Stomach smooth muscle (tissue), 2 donors: ENCODE results near the gene IGHMBP2.

Source experiments
- H3K27ac ChIP-seq: one replicate; pipeline ENCODE4 v1.7.0; 2013; ENCODE audit warnings: mild to moderate bottlenecking, low read length, inconsistent platforms
- H3K27me3 ChIP-seq, 2 donors: one replicate each; pipeline ENCODE4 v1.7.0; 2013; ENCODE audit warnings: low read length in 2 of 2; ENCODE audit not compliant: insufficient read depth in 2 of 2, control insufficient read depth in 1 of 2
- H3K36me3 ChIP-seq, 2 donors: one replicate each; pipeline ENCODE4 v1.7.0; 2013; ENCODE audit warnings: low read length in 2 of 2; ENCODE audit not compliant: control insufficient read depth in 2 of 2, insufficient read depth in 2 of 2
- H3K4me1 ChIP-seq: one replicate; pipeline ENCODE4 v1.7.0; 2013; ENCODE audit warnings: low read length; ENCODE audit not compliant: control insufficient read depth, insufficient read depth
- H3K4me3 ChIP-seq, 2 donors: one replicate each; pipeline ENCODE4 v1.7.0; 2013; ENCODE audit warnings: low read length in 2 of 2
- H3K9ac ChIP-seq, 2 donors: one replicate each; pipeline ENCODE4 v1.7.0; 2013; ENCODE audit warnings: low read length in 2 of 2, mild to moderate bottlenecking in 1 of 2
- H3K9me3 ChIP-seq, 2 donors: one replicate each; pipeline ENCODE4 v1.7.0; 2013; ENCODE audit warnings: low read length in 2 of 2; ENCODE audit not compliant: control insufficient read depth in 2 of 2
- donor health status: healthy.
- donor health status: Pancreatic carcinoma.

Gene IGHMBP2

DNA sequence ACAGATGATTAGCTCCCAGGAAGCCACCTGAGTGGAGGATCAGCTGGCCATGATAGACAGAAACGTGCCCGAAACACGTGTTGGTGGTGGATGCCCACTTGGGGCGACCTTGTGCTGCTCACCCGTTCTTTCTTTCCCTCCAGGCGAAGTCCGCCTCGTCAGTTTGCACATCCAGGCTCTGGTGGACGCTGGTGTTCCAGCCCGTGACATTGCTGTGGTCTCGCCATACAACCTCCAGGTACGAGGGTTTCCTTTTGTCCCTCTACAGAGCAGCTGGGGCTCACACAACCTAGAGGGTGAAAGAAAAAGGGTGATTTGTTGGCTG, 30.6 kb downstream of the IGHMBP2 start:
- Histone ChIP-seq H3K4me3 (no peak overlapping the region), H3K9ac (no peak overlapping the region), H3K4me1 (peaks cover 64% of the 10 kb centered on the region), H3K27me3 (no peaks in the 10 kb centered on the region), H3K9me3 (no peaks in the 10 kb centered on the region), H3K27ac (peak overlapping the region; percentile 75), H3K36me3 (peaks cover 54 to 72% of the 10 kb centered on the region in 2 donors)

DNA sequence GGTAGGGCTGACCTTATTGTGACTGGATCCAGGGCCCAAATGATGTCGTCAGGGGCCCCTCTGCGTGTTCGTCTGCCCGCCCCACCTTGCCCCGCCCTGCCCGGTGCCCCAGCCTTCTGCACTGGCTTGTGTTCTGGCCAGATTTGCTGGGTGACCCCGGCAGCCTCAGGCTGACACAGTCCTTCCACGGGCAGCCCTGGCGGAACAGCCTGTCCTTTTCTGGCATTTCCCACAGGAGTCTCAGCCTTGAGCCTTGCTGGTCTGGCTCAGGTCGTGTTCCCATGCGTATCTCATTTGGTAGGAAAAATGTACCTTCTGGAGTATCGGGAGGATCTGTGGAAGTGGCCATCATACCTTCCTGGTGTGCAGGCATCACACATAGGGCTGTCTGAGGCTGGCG, 31.0 kb downstream of the IGHMBP2 start:
- Histone ChIP-seq H3K36me3 (peaks cover 54 to 69% of the 10 kb centered on the region in 2 donors), H3K4me1 (peaks cover 64% of the 10 kb centered on the region), H3K9ac (no peak overlapping the region)

DNA sequence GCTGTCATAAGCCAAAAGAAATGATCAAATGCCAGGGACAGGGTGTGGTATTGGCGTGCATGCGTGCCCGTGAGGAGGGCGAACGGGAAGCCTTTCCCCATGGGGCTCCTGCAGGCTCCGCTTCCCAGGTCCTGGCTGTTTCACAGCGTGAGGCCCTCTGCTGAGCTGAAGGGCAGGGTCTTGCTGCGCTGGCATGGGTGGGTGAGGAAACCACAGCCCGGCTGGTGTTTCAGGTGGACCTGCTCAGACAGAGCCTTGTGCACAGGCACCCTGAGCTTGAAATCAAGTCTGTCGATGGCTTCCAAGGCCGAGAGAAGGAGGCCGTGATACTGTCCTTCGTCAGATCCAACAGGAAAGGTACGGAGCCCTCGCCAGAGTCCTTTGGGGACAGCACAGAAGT, 31.4 kb downstream of the IGHMBP2 start:
- no peak overlapping the region for H3K4me3 ChIP-seq
- H3K9me3 ChIP-seq = no peaks in the 10 kb centered on the region
- H3K4me1 ChIP-seq = peaks cover 66% of the 10 kb centered on the region
- peak overlapping the region in 1 of 2 donors; percentile 29 for H3K9ac ChIP-seq
- peaks cover 53 to 67% of the 10 kb centered on the region in 2 donors for H3K36me3 ChIP-seq
- no peaks in the 10 kb centered on the region for H3K27me3 ChIP-seq
- H3K27ac ChIP-seq = peak overlapping the region; percentile 75

More for the DNA sequence above, 31.0 kb downstream of the IGHMBP2 start:
- Histone ChIP-seq H3K27me3 (no peaks in the 10 kb centered on the region), H3K27ac (peak overlapping the region; percentile 75), H3K9me3 (no peaks in the 10 kb centered on the region), H3K4me3 (no peak overlapping the region)

DNA sequence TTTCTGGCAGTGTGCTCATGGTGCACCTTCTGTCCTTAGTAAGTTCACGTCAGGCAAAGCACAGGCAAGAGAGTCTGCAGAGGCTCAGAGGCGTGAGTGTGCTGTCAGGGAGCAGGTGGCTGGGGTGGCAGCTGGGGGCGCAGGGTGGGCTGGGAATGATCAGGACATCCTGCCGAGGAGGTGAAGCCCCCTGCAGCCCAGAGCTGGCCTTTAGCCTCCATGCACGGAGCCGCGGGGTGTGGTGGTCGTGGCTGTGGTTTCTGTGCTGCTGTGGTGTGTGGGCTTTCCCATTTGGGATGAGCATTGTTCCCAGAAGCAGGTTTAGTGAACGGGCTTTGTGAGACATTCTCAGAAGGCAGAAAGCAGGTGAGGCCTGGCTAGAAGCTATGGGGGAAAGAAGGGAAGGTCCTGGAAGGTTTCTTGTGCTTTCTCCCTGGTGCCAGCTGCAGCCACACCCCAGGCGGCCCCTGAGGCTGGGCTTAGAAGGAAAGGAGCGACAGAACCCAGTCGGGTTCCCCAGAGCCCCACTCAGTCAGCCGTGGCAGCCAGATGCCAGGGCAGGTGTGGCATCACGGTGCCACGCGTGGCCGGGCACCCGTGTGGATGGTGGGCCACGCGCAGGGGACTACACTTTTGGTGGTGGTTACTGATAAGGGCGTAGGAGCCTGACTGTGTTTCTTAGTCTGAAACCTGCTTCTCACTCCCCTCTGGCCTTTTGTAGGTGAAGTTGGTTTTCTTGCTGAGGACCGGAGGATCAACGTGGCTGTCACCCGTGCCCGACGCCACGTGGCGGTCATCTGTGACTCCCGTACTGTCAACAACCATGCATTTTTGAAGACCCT, 32.0 kb downstream of the IGHMBP2 start:
- Histone ChIP-seq H3K9me3 (no peaks in the 10 kb centered on the region), H3K4me3 (no peak overlapping the region), H3K36me3 (peaks cover 48 to 61% of the 10 kb centered on the region in 2 donors), H3K27ac (peak overlapping the region; percentile 75), H3K27me3 (no peaks in the 10 kb centered on the region), H3K9ac (no peak overlapping the region), H3K4me1 (peaks cover 71% of the 10 kb centered on the region)

DNA sequence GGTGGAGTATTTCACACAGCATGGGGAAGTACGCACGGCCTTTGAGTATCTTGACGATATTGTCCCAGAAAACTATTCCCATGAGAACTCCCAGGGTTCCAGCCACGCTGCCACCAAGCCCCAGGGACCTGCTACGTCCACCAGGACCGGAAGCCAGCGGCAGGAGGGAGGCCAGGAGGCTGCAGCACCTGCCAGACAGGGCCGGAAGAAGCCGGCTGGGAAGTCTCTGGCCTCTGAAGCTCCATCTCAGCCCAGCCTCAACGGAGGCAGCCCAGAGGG, 32.6 kb downstream of the IGHMBP2 start:
- Histone ChIP-seq H3K27ac (peak overlapping the region; percentile 75), H3K36me3 (peaks cover 44 to 56% of the 10 kb centered on the region in 2 donors), H3K9ac (no peak overlapping the region), H3K4me3 (no peak overlapping the region), H3K9me3 (no peaks in the 10 kb centered on the region), H3K27me3 (no peaks in the 10 kb centered on the region), H3K4me1 (peaks cover 72% of the 10 kb centered on the region)

DNA sequence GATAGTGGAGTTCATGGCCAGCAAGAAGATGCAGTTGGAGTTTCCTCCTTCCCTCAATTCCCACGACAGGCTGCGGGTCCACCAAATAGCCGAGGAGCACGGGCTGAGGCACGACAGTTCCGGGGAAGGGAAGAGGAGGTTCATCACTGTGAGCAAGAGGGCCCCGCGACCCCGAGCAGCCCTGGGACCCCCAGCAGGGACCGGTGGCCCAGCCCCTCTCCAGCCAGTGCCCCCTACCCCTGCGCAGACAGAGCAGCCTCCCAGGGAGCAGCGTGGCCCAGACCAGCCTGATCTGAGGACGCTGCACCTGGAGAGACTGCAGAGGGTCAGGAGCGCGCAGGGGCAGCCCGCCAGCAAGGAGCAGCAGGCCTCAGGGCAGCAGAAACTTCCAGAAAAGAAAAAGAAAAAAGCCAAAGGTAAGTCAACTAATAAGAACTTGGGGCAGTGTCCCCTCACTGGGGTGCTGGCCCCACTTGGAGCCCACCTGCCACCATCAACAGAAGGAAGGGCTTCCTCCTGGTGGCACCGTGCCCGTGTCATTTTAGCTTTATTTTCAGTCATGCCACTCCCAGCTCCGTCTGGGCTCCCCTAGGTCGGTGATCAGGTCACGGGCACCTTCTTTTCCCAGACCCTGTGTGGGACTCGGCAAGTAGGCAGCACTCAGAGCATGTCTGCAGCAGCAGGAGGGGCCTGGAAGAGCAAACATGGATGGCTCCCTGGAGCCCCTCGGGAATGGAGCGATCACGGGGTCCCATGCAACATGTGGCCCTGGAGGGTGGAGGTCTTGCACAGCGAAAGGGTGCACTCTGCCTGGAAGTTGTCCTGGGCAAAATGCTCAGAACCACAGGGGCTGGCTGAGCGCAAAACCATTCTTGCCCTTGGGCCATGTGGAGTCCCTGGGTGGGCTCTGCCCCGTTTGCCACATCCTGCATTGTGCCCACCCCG, 33.3 kb downstream of the IGHMBP2 start:
- H3K36me3 ChIP-seq = peaks cover 44 to 49% of the 10 kb centered on the region in 2 donors
- no peak overlapping the region for H3K4me3 ChIP-seq
- H3K27ac ChIP-seq = peak overlapping the region; percentile 75
- H3K9ac ChIP-seq = no peak overlapping the region
- H3K27me3 ChIP-seq = no peaks in the 10 kb centered on the region
- H3K9me3 ChIP-seq = no peaks in the 10 kb centered on the region
- H3K4me1 ChIP-seq = peaks cover 78% of the 10 kb centered on the region

DNA sequence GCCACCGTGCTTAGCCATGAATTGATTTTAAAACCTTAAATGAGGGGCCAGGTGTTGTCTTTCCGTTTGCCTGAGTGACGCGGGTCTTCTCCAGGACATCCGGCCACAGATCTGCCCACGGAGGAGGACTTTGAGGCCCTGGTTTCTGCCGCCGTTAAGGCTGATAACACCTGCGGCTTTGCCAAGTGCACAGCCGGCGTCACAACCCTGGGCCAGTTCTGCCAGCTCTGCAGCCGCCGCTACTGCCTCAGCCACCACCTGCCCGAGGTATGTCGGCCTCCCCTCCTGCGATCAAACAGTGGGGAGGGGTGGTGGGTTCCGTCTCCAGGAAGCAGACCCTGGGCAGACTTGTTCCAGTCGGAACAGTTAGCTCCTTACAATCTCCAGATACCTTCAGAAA, 34.4 kb downstream of the IGHMBP2 start:
- Histone ChIP-seq H3K36me3 (peaks cover 44 to 45% of the 10 kb centered on the region in 2 donors), H3K9me3 (no peaks in the 10 kb centered on the region), H3K9ac (peak overlapping the region in 1 of 2 donors; percentile 51), H3K27ac (peak overlapping the region; percentile 99), H3K4me3 (peak overlapping the region in 1 of 2 donors; percentile 15), H3K27me3 (no peaks in the 10 kb centered on the region), H3K4me1 (peaks cover 84% of the 10 kb centered on the region)

DNA sequence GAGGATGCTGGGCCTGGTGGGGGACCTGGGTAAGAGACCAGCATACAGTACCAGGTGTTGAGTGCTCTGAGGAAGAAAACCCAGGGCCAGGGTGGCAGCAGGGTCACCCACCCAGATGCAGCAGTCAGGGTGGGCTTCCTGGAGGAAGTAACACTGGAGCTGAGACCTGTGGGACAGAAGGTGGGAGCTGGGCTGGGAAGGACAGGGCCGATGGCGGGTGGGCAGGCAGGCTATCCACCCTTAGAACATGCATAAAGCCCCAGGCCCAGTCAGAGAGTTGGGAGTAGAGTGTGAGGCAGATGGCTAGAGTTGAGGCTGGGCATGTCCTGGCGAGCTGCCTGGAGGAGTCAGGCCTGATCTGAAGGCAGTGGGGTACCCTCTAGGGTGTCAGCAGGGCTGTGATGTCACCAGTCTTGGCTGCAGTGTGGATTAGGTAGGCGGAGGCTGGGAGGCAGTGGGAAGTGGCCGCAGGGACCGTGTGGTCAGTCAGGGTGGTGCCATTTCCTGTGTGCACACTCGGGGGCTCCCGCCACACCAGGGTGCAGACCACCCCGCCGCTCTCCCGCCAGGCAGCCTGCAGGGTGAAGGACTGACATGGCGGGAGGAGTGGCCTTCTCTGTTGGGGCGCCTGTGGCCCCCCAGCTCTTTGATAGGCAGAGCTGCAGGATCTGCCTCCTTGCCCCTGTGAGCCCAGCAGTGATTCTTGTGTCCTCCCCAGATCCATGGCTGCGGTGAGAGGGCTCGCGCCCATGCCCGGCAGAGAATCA, 35.3 kb downstream of the IGHMBP2 start:
- Histone ChIP-seq H3K4me3 (no peak overlapping the region), H3K9me3 (no peaks in the 10 kb centered on the region), H3K36me3 (peaks cover 40 to 41% of the 10 kb centered on the region in 2 donors), H3K9ac (peak overlapping the region in 1 of 2 donors; percentile 5), H3K27me3 (no peaks in the 10 kb centered on the region), H3K27ac (peak overlapping the region; percentile 99), H3K4me1 (peaks cover 84% of the 10 kb centered on the region)

DNA sequence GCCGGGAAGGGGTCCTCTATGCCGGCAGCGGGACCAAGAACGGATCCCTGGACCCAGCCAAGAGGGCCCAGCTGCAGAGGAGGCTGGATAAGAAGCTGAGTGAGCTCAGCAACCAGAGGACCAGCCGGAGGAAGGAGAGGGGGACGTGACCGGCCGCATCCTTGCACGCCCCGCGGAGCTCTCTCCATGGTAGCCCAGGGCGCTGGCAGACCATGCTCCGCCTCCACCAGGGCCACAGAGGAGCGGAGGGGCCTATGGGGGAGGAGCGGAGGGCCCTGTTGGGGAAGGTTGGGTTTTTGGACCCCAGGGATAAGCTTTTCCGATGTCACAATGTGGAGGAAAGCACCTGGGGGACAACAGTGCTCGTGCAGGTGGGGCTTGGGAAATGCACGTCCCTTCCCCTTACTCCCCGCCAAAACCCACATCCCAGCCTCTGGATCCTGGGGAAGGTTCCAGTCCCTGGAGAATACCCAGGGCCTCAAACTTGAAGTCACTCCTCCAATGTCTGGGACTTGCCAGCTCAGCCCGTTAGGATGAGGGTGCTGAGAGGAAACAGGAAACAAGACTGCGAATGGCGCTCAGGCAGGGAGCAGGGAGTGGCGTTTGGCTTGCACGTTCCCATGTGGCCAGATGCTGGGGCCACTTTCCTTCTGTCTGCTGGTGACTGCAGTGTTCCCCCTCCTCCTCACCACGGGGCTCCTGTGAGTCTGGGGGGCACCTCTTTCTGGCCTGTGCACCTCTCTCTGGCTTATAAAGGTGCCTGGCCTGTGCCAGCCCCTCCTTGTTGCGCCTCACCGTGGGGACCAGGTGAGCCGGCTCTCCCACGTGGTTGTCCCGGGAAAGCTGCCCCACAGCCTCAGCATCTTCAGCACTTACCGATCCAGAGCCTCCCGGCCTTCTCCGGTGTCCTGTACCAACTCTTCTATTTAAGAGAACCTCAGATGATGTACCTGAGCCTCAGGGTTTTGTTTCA, 36.2 kb downstream of the IGHMBP2 start:
- H3K27me3 ChIP-seq = no peaks in the 10 kb centered on the region
- H3K9ac ChIP-seq = no peak overlapping the region
- H3K9me3 ChIP-seq = no peaks in the 10 kb centered on the region
- peaks cover 82% of the 10 kb centered on the region for H3K4me1 ChIP-seq
- no peak overlapping the region for H3K4me3 ChIP-seq
- H3K36me3 ChIP-seq = peaks cover 37 to 39% of the 10 kb centered on the region in 2 donors
- H3K27ac ChIP-seq = peak overlapping the region; percentile 99
